Stomach (tissue), 4 donors: Measurements from ENCODE around the gene FARP2.

ENCODE experiments used
- EP300 ChIP-seq: sonication (generic); formaldehyde crosslinking; IDR thresholded peaks from one replicate; pipeline ENCODE4 v1.6.1; 2017; ENCODE audit warnings: antibody characterized with exemption
- POLR2A ChIP-seq, 4 donors: fragments of 450-650 bp; IDR thresholded peaks; one replicate each; pipeline ENCODE4 v1.6.1; 2016; ENCODE audit warnings: antibody characterized with exemption in 4 of 4, control low read depth in 2 of 4, mild to moderate bottlenecking in 1 of 4, moderate library complexity in 1 of 4

DNA sequence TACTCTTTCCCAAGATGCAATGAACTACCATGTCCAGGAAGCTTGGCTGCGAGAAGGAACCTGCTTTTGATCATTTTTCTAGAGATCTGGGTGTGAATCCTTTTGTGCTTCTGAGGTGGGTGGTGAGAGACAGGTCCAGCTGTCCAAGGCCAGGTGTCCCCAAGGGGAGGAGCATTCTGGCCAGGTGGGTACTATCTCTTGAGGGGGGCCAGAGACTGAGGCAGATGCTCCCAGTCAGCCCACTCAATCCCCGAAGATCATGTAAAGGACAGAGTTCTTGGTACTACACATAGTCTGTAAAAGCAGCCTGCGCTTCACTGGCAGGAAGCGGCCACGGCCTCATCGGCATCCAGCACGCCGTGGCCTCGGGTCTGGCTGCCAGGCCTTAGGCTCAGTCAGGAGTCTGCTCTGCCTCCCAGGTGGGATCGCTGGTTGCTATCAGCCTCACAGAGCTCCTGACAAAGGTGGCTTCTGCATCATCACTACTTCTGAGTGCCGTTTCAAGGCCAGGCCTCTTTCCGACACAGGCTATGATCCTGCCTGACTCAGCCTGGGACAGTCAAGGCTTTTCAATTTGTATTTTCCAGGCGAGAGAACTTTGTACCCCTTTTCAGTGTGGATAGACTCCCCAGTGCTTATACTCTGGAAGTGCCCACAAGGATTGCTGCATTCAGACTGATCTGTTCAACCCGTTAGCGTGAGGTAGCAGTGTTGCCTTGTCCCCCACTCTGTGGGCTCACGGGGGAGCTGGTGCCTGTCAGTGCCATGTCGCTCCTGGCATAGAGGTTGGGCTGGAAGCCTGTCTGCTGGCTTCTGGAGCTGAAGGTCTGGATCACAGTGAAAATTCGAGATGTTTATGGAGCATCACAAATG, 123.2 kb downstream of the FARP2 start:
- no peak for TF ChIP-seq EP300
- no peak for TF ChIP-seq POLR2A (IDR thresholded peaks at IDR 0.05)
